HG02678 (cell line): Measurements from ENCODE around the gene USP37.
"Not testable (repeated sequence)": the region's sequence is repeated elsewhere in the genome, so short reads cannot be mapped to it uniquely, and the experiment has no call there.

Experiments used
- ATAC-seq: cut with Tn5 transposase; IDR thresholded peaks from one replicate; pipeline ENCODE4 v1.9.1; 2021; ENCODE audit warnings: mild to moderate bottlenecking, moderate library complexity; ENCODE audit not compliant: unreplicated experiment

Gene USP37

GRCh38 chr2:218557941-218558340 lies 10.2 kb downstream of the USP37 start:
- ATAC-seq = no peak

- no peak for ATAC-seq
These were observed 12.6 kb downstream of the USP37 start for GRCh38 chr2:218555527-218555926.

GRCh38 chr2:218554225-218554624 lies 13.9 kb downstream of the USP37 start:
- ATAC-seq = not testable (repeated sequence)

GRCh38 chr2:218547978-218548377 lies 20.2 kb downstream of the USP37 start:
- ATAC-seq = no peak

- no peak for ATAC-seq
These were observed 20.6 kb downstream of the USP37 start for GRCh38 chr2:218547511-218547910.

- ATAC-seq = no peak
These were observed 22.1 kb downstream of the USP37 start for GRCh38 chr2:218546012-218546411.

- ATAC-seq = no peak
These were observed 28.1 kb downstream of the USP37 start for GRCh38 chr2:218540015-218540414.

GRCh38 chr2:218536804-218537494 lies 31.2 kb downstream of the USP37 start:
- no peak for ATAC-seq

GRCh38 chr2:218529990-218530389 lies 38.2 kb downstream of the USP37 start:
- ATAC-seq = no peak

- ATAC-seq = not testable (repeated sequence)
These were observed 39.7 kb downstream of the USP37 start for GRCh38 chr2:218528409-218528808.

GRCh38 chr2:218523651-218524050 lies 44.5 kb downstream of the USP37 start:
- ATAC-seq = no peak

GRCh38 chr2:218518876-218519275 lies 49.3 kb downstream of the USP37 start:
- no peak for ATAC-seq

GRCh38 chr2:218517434-218518206 lies 50.5 kb downstream of the USP37 start:
- ATAC-seq = peak; percentile 65

- no peak for ATAC-seq
These were observed 51.5 kb downstream of the USP37 start for GRCh38 chr2:218516614-218517013.

- no peak for ATAC-seq
These were observed 54.5 kb downstream of the USP37 start for GRCh38 chr2:218513676-218514075.

GRCh38 chr2:218508299-218508698 lies 59.9 kb downstream of the USP37 start:
- ATAC-seq = peak; percentile 58

GRCh38 chr2:218505754-218506371 lies 62.3 kb downstream of the USP37 start:
- no peak for ATAC-seq

GRCh38 chr2:218501665-218502064 lies 66.5 kb downstream of the USP37 start:
- no peak for ATAC-seq

- ATAC-seq = no peak
These were observed 67.6 kb downstream of the USP37 start for GRCh38 chr2:218500501-218501060.

- ATAC-seq = no peak
These were observed 82.0 kb downstream of the USP37 start for GRCh38 chr2:218485986-218486667.

GRCh38 chr2:218482651-218483050 lies 85.5 kb downstream of the USP37 start:
- ATAC-seq = no peak
